ENCODE results near the gene SIT1.

Gene SIT1

DNA sequence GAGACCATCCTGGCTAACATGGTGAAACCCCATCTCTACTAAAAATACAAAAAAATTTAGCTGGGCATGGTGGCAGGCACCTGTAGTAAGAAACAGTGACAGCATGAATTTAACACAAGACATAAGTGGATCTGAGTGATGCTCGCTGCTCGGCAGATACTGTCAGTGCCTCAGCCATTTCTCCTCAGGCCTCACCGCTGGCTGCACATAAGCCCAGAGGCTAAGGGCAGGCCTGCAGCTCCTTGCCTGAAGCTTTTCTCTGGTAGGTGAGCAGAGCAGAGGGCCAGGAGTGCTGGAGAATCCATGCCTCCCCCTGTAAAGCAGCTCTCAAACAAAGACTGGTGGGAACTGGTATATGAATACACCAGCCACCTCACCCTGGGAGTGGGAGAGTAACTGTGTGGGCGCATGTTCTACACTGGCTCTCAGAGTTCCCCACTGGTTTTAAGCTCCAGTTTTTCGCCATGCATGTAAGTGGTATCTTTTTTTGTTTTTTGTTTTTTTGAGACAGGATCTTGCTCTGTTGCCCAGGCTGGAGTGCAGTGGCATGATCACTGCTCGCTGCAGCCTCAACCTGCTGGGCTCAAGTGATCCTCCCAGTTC lies 22.2 kb downstream of the SIT1 start:
- no peaks in the 10 kb centered on the region for H3K27me3 ChIP-seq (ENCODE audit: insufficient read depth, low read depth)
- H4K20me1 ChIP-seq (ENCODE audit: insufficient read depth) = no peaks in the 10 kb centered on the region
- no peak overlapping the region for H2AFZ ChIP-seq (ENCODE audit: low read depth)
- no peak overlapping the region for H3K4me3 ChIP-seq (IDR thresholded peaks at IDR 0.05; ENCODE audit: insufficient read depth, low read depth, low read length)
- H3K27ac ChIP-seq = no peak overlapping the region
- no peak overlapping the region for H3K4me2 ChIP-seq
- TF ChIP-seq, protein P1, sequence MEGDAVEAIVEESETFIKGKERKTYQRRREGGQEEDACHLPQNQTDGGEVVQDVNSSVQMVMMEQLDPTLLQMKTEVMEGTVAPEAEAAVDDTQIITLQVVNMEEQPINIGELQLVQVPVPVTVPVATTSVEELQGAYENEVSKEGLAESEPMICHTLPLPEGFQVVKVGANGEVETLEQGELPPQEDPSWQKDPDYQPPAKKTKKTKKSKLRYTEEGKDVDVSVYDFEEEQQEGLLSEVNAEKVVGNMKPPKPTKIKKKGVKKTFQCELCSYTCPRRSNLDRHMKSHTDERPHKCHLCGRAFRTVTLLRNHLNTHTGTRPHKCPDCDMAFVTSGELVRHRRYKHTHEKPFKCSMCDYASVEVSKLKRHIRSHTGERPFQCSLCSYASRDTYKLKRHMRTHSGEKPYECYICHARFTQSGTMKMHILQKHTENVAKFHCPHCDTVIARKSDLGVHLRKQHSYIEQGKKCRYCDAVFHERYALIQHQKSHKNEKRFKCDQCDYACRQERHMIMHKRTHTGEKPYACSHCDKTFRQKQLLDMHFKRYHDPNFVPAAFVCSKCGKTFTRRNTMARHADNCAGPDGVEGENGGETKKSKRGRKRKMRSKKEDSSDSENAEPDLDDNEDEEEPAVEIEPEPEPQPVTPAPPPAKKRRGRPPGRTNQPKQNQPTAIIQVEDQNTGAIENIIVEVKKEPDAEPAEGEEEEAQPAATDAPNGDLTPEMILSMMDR (conservative IDR thresholded peaks at IDR 0.05; ENCODE audit: low read depth, low read length) = no peak
- no peaks in the 10 kb centered on the region for H3K36me3 ChIP-seq (ENCODE audit: insufficient read depth)
- H3K9ac ChIP-seq = no peak overlapping the region
- H3K4me1 ChIP-seq (ENCODE audit: low read depth, poor library complexity, severe bottlenecking) = no peaks in the 10 kb centered on the region
- H3K79me2 ChIP-seq (ENCODE audit: insufficient read depth, low read depth) = no peaks in the 10 kb centered on the region

DNA sequence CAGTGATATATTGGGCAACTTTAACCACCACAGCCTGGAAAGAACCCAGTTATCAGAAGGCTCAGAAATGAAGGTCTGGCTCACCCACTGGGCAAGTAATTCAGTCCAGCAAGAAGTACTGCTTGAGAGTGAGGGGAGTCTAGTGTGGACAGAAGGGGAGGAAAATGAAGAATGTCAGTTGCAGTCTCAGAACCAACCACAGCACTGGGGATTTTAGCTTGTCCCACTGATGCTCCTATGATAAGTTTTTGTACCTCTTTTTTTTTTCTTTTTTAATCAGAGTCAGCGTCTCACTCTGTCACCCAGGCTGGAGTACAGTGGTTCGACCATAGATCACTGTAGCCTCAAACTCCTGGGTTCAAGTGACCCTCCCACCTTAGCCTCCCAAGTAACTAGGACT lies 23.2 kb downstream of the SIT1 start:
- no peak overlapping the region for H3K4me3 ChIP-seq (IDR thresholded peaks at IDR 0.05; ENCODE audit: insufficient read depth, low read depth, low read length)
- H3K4me2 ChIP-seq = no peak overlapping the region
- H4K20me1 ChIP-seq (ENCODE audit: insufficient read depth) = no peaks in the 10 kb centered on the region
- H3K36me3 ChIP-seq (ENCODE audit: insufficient read depth) = no peaks in the 10 kb centered on the region
- H3K79me2 ChIP-seq (ENCODE audit: insufficient read depth, low read depth) = no peaks in the 10 kb centered on the region
- no peak overlapping the region for H3K27ac ChIP-seq
- H3K27me3 ChIP-seq (ENCODE audit: insufficient read depth, low read depth) = no peaks in the 10 kb centered on the region
- H2AFZ ChIP-seq (ENCODE audit: low read depth) = no peak overlapping the region
- H3K9ac ChIP-seq = no peak overlapping the region
- H3K4me1 ChIP-seq (ENCODE audit: low read depth, poor library complexity, severe bottlenecking) = no peaks in the 10 kb centered on the region
- TF ChIP-seq, protein P1 (conservative IDR thresholded peaks at IDR 0.05; ENCODE audit: low read depth, low read length) = no peak

DNA sequence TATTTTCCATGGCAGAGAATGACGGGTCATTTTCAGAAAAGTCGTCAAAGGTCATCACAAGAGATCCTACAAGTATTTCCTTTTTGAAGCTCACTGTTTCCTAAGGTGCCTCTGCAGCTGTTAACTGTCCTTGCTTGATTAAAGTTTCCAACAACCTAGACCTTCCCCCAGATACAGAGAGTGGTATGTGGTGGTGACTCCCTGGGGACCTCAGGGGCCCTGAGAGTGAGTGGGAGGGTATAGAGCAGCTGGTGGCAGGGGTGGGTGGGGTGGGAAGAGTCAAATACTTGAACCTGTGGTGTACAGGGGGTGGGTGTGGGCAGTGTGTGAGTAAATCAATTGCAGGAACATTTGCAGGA lies 31.0 kb downstream of the SIT1 start:
- TF ChIP-seq, protein P1 (conservative IDR thresholded peaks at IDR 0.05; ENCODE audit: low read depth, low read length) = no peak
- Histone ChIP-seq H3K79me2 (ENCODE audit: insufficient read depth, low read depth) (no peaks in the 10 kb centered on the region), H3K4me2 (no peak overlapping the region), H3K27ac (no peak overlapping the region), H2AFZ (ENCODE audit: low read depth) (no peak overlapping the region), H3K36me3 (ENCODE audit: insufficient read depth) (no peaks in the 10 kb centered on the region), H3K27me3 (ENCODE audit: insufficient read depth, low read depth) (no peaks in the 10 kb centered on the region), H3K4me1 (ENCODE audit: low read depth, poor library complexity, severe bottlenecking) (peaks cover 9% of the 10 kb centered on the region), H3K4me3 (IDR thresholded peaks at IDR 0.05; ENCODE audit: insufficient read depth, low read depth, low read length) (no peak overlapping the region), H3K9ac (no peak overlapping the region), H4K20me1 (ENCODE audit: insufficient read depth) (no peaks in the 10 kb centered on the region)

DNA sequence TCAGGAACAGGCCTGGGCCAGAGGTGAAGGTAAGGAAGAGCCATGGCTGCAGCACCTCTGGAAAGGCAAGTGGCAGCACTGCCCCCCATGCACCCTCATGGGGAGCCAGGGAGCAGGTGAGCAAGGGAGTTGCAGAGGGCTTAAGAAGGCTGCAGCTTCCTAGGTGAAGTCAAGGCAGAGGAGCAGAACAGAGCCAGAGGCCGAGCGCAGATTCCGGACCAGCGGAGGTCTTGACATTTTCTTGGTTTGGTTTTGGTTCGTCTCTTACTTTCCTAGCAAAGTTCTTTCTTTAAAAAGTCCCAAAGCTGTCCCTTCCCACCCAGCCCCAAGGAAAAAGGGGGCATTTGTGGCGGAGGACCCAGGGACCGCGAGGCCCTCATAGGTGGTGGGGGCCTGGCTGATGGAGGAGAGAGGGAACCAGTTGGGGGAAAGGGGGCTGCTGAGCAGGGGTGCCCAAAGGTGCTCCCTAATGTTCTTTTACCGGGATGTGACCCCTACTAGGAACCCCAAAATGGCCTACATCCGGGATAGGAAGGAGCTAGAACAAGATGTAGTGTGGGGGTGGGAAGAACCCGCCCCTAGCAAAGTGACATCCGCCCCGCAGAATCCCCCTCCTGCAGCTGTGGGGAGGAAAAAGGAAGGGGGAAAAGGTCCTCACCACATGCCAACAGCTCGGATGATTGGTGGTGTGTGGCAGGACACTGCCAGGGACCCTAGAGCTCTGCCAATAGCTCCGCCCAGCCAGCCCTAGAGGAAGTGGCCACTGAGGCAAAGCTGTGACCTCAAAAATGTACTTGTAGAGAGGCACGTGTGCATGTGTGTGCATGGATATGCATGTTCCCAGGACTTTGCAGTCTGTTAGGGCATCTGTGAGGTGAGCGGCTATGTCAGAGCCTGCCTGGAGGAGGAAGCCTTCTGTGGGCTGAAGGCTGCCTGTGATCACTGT lies 31.6 kb downstream of the SIT1 start:
- Histone ChIP-seq H3K27ac (no peak overlapping the region), H3K9ac (no peak overlapping the region), H3K4me1 (ENCODE audit: low read depth, poor library complexity, severe bottlenecking) (peaks cover 9% of the 10 kb centered on the region), H4K20me1 (ENCODE audit: insufficient read depth) (no peaks in the 10 kb centered on the region), H3K79me2 (ENCODE audit: insufficient read depth, low read depth) (no peaks in the 10 kb centered on the region), H3K4me3 (IDR thresholded peaks at IDR 0.05; ENCODE audit: insufficient read depth, low read depth, low read length) (no peak overlapping the region), H3K27me3 (ENCODE audit: insufficient read depth, low read depth) (no peaks in the 10 kb centered on the region), H3K4me2 (no peak overlapping the region), H2AFZ (ENCODE audit: low read depth) (no peak overlapping the region), H3K36me3 (ENCODE audit: insufficient read depth) (no peaks in the 10 kb centered on the region)
- TF ChIP-seq, protein P1 (conservative IDR thresholded peaks at IDR 0.05; ENCODE audit: low read depth, low read length) = no peak

All from KMS-11 (cell line).